Stimulated activated CD4-positive, alpha-beta T cell treated with anti-CD3 and anti-CD28 coated beads, Interleukin-2, amount 100 ng/mL, for 24 hours (primary cell): ENCODE measurements around the gene DUSP15.
"Not testable (repeated sequence)": the region's sequence is repeated elsewhere in the genome, so short reads cannot be mapped to it uniquely, and the experiment has no call there.

Source experiments
- DNase-seq, 2 donors: peaks; one replicate each; pipeline ENCODE4 v3.0.0-alpha.2; 2020

DUSP15 gene

GRCh38 chr20:31819083-31819784 lies 51.1 kb downstream of the DUSP15 start, which contains the start of gene MYLK2:
TSS of gene MYLK2 (plus strand) at chr20:31819356. CDS start at chr20:31819581, 225 bp downstream.
- no peak for DNase-seq

GRCh38 chr20:31818376-31818908 lies 51.9 kb downstream of the DUSP15 start:
- no peak for DNase-seq

GRCh38 chr20:31817461-31817860 lies 52.9 kb downstream of the DUSP15 start:
- no peak for DNase-seq

- no peak for DNase-seq
These were observed 54.1 kb downstream of the DUSP15 start for GRCh38 chr20:31816221-31816620.

GRCh38 chr20:31815408-31816188 lies 54.7 kb downstream of the DUSP15 start:
- DNase-seq: no peak

GRCh38 chr20:31814142-31814541 lies 56.2 kb downstream of the DUSP15 start:
- DNase-seq: not testable (repeated sequence)

GRCh38 chr20:31813611-31814010 lies 56.7 kb downstream of the DUSP15 start:
- no peak for DNase-seq

GRCh38 chr20:31811796-31812728 lies 58.3 kb downstream of the DUSP15 start:
- no peak for DNase-seq

- no peak for DNase-seq
These were observed 59.1 kb downstream of the DUSP15 start for GRCh38 chr20:31811198-31811597.
